Left ventricle myocardium inferior (tissue), 1 donor: ENCODE measurements around the gene OGDH. TPM values are rescaled to one million over a fixed set of nuclear protein-coding genes. Genes with fewer than 3 reads are reported as not detected.

Source experiments
- DNase-seq: peaks from one replicate; pipeline ENCODE4 v3.0.0-alpha.2; 2020
- H3K27ac ChIP-seq: fragments of 200-600 bp; replicated peaks from 2 replicates; pipeline ENCODE4 v1.8.0; 2021
- H3K27me3 ChIP-seq: fragments of 200-600 bp; 2 replicates; pipeline ENCODE4 v1.8.0; 2021; ENCODE audit warnings: low read depth
- H3K36me3 ChIP-seq: fragments of 200-600 bp; 2 replicates; pipeline ENCODE4 v1.8.0; 2021
- H3K4me1 ChIP-seq: fragments of 200-600 bp; 2 replicates; pipeline ENCODE4 v1.8.0; 2021
- H3K4me3 ChIP-seq: fragments of 200-600 bp; 2 replicates; pipeline ENCODE4 v1.8.0; 2021; ENCODE audit warnings: mild to moderate bottlenecking, moderate library complexity
- H3K9me3 ChIP-seq: fragments of 200-600 bp; replicated peaks from 2 replicates; pipeline ENCODE4 v1.8.0; 2021
- CTCF ChIP-seq: fragments of 200-600 bp; IDR thresholded peaks from 2 replicates; pipeline ENCODE4 v1.8.0; 2021; ENCODE audit warnings: antibody characterized with exemption, mild to moderate bottlenecking, borderline replicate concordance
- intact Hi-C: fragments of 100-400 bp; cut with micrococcal nuclease; formaldehyde crosslinking; loops from one replicate; pipeline ENCODE4 v1.11.0; 2022
- total RNA-seq: library from RNA; stranded (reverse); fragmentation: NEBNext Ultra II Directional; extraction: Animal tissue kit (Norgen Biotek cat#: 25700); gene quantifications from one replicate; pipeline ENCODE4 v1.2.1, GENCODE V29; 2021
- donor health status: DM: no; HTN: yes; CAD: no; lungs with severe emphysema.

Gene OGDH
- total RNA-seq, 1 donor from 2014 or later = 677 TPM

- Histone ChIP-seq H3K27me3 (no peaks in the 10 kb centered on the region), H3K9me3 (peaks cover 7% of the 10 kb centered on the region), H3K4me3 (no peak overlapping the region), H3K36me3 (peaks cover 84% of the 10 kb centered on the region), H3K4me1 (peaks cover 40% of the 10 kb centered on the region), H3K27ac (peak overlapping the region; percentile 81)
- DNase-seq = peak; percentile 55
- intact Hi-C loops = no loop called here
- TF ChIP-seq CTCF = no peak
These were observed 47.9 kb downstream of the OGDH start for GRCh38 chr7:44654255-44654796.

- Histone ChIP-seq H3K36me3 (peaks cover 83% of the 10 kb centered on the region), H3K27ac (peak overlapping the region; percentile 81), H3K27me3 (no peaks in the 10 kb centered on the region), H3K4me3 (no peak overlapping the region), H3K9me3 (peaks cover 11% of the 10 kb centered on the region), H3K4me1 (peaks cover 34% of the 10 kb centered on the region)
- intact Hi-C loops = no loop called here
- TF ChIP-seq CTCF = no peak
- DNase-seq = no peak
These were observed 48.9 kb downstream of the OGDH start for GRCh38 chr7:44655341-44655740.

- DNase-seq = no peak
- TF ChIP-seq CTCF = no peak
- intact Hi-C loops = no loop called here
- Histone ChIP-seq H3K4me3 (no peak overlapping the region), H3K4me1 (peaks cover 11% of the 10 kb centered on the region), H3K36me3 (peaks cover 95% of the 10 kb centered on the region), H3K27me3 (no peaks in the 10 kb centered on the region), H3K27ac (no peak overlapping the region), H3K9me3 (peaks cover 29% of the 10 kb centered on the region)
These were observed 52.6 kb downstream of the OGDH start for GRCh38 chr7:44658979-44659378.

GRCh38 chr7:44661233-44661632, 54.8 kb downstream of the OGDH start:
- peaks cover 80% of the 10 kb centered on the region for H3K36me3 ChIP-seq
- H3K27me3 ChIP-seq = no peaks in the 10 kb centered on the region
- intact Hi-C loops = no loop called here

GRCh38 chr7:44664780-44665461, 58.5 kb downstream of the OGDH start:
- Histone ChIP-seq H3K27ac (peak overlapping the region; percentile 31), H3K4me1 (peaks cover 24% of the 10 kb centered on the region)

More at GRCh38 chr7:44661233-44661632, 54.8 kb downstream of the OGDH start:
- Histone ChIP-seq H3K27ac (no peak overlapping the region), H3K9me3 (peaks cover 29% of the 10 kb centered on the region), H3K4me3 (no peak overlapping the region), H3K4me1 (peaks cover 17% of the 10 kb centered on the region)
- no peak for DNase-seq
- TF ChIP-seq CTCF = no peak

More at GRCh38 chr7:44664780-44665461, 58.5 kb downstream of the OGDH start:
- no peaks in the 10 kb centered on the region for H3K27me3 ChIP-seq
- DNase-seq = no peak
- intact Hi-C loops = no loop called here
- peaks cover 22% of the 10 kb centered on the region for H3K9me3 ChIP-seq
- H3K4me3 ChIP-seq = no peak overlapping the region
- peaks cover 80% of the 10 kb centered on the region for H3K36me3 ChIP-seq
- no peak for TF ChIP-seq CTCF
